GM12872 (cell line): ENCODE data around the gene GAPDHS.

Experiments
- CTCF ChIP-seq: IDR thresholded peaks from 3 replicates; pipeline ENCODE4 v1.5.1; 2011; ENCODE audit warnings: low read depth, mild to moderate bottlenecking, low read length, moderate library complexity; ENCODE audit not compliant: insufficient read depth

GAPDHS gene

DNA sequence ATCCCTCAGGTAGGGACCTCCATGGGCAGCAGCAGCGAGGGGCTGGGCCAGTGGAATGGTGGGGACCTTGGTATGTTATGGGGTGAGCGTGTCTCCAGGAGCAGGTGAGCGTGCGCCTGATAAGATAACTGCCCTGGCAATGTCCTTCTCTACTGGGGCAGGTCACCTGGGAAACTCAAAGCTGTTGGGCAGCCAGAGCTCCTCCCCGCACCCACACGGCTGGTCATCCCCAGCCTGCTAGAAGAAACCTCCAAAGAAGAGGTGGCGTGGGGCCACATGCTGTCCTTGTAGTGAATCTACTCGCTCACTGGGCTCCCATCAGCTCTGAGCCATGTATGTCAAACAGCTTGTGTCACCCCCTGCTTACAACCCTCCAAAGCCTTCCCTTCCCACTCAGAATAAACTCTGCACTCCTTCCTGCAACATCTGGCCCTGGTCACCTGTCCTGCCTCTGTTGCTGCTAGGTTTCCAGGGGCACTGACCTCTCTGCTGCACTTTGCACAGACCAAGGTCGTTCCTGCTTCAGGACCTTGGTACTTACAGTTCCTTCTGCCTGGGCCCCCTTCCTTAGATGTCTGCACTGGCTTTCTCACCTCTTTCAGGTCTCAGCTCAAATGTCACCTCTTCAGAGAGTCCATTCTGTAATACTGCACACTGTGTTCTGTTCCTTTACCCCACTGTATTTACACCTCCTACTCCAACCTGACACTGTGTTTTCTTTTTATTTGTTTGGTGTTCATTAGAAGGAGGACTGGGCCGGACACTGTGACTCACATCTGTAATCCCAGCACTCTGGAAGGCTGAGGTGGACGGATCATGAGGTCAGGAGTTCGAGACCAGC lies 32.0 kb downstream of the GAPDHS start:
- no peak for TF ChIP-seq CTCF

DNA sequence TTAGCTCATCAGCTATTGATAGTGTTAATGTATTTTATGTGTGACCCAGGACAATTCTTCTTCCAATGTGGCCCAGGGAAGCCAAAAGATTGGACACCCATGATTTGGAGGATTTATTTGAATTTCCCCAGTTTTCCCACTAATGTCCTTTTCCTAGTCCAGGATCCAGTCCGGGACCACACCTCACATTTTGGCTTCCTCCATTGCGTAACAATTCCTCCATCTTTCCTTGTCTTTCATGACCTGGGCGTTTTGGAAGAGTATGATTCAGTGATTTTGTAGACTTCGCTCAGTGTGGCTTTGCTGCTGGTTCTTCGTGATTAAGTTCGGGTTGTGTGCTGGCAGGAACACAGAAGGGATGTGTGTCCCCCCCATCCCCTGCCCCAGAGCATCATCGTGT lies 33.5 kb downstream of the GAPDHS start:
- TF ChIP-seq CTCF: no peak

DNA sequence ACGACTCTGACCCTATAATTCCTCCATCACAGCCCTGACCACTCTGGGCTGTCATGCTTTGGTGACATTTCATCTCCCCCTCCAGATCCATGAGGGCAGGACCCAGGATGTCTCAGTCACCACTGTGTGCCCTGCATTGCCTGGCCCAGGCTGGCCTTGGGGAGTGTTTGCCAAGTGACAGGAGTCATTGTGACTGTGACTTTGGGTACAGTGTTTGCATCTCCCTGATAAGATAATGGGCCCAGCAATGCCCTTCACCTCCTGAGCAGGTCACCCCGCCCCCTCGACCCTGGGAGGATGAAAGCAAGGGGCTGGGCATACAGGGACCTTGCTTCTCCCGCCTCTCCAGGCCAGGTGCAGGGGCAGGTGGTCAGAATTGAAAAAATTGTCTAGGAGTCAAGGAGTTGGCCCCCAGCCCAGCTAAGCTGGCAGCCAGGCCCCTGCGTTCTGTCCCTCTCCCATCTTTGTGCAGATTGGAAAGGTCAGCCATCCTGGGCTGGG lies 36.1 kb downstream of the GAPDHS start:
- no peak for TF ChIP-seq CTCF

DNA sequence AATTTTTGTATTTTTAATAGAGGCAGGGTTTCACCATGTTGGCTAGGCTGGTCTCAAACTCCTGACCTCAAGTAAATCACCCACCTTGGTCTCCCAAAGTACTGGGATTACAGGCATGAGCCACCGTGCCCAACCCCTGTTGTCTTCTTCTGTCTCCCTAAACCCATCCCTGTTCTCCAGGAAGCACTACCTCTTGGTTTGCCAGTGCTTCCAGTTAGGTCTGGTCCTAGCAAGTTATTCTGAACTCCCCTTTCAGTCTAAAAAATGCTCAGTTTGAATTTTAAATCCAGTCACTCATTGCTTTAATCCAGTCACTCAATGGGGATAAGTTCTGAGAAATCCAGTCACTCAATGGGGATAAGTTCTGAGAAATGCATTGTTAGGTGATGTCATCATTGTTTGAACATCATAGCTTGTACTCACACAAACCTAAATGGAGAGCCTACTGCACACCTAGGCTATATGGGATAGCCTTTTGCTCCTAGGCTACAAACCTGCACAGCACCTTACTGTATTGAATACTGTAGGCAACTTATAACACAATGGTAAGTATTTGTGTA lies 38.2 kb downstream of the GAPDHS start:
- TF ChIP-seq CTCF: no peak

- TF ChIP-seq CTCF: no peak
These were observed 44.7 kb downstream of the GAPDHS start for GRCh38 chr19:35577918-35578317.

DNA sequence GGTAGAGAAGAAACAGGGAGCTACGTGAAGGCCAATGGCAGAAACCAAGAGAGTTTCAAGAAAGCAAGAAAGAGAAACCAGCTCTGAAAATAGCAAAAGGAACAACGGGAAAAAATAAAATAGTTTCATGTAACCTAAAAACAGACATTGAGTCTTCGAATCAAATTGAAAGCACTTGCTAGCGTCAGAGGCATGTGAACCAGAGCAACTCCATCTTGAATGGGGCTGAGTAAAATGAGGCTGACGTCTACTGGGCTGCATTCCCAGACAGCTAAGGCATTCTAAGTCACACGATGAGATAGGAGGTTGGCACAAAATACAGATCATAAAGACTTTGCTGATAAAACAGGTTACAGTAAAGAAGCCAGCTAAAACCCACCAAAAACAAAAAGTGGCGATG lies 45.5 kb downstream of the GAPDHS start:
- no peak for TF ChIP-seq CTCF

- TF ChIP-seq CTCF: no peak
These were observed 49.5 kb downstream of the GAPDHS start for GRCh38 chr19:35582760-35583159.
